ENCODE data around the gene ABHD3.

GRCh38 chr18:21741312-21741561, 36.7 kb upstream of the ABHD3 start:
- no peak for TF ChIP-seq CTCF (IDR thresholded peaks at IDR 0.05)
- no peak for TF ChIP-seq POLR2A (IDR thresholded peaks at IDR 0.05)
